DOHH2 (cell line): ENCODE measurements around the gene PAPSS2.

Source experiments
- CTCF ChIP-seq: fragments of 200-600 bp; sonication (generic); IDR thresholded peaks from one replicate; pipeline ENCODE4 v1.5.1; 2014; ENCODE audit warnings: antibody characterized with exemption, mild to moderate bottlenecking, low read depth, low read length; ENCODE audit not compliant: poor library complexity, severe bottlenecking
- EZH2phosphoT487 ChIP-seq: fragments of 200-600 bp; sonication (generic); IDR thresholded peaks from 2 replicates; pipeline ENCODE4 v1.6.1; 2017; ENCODE audit warnings: borderline replicate concordance, mild to moderate bottlenecking, antibody characterized with exemption, low read length, moderate library complexity, mixed read lengths

DNA sequence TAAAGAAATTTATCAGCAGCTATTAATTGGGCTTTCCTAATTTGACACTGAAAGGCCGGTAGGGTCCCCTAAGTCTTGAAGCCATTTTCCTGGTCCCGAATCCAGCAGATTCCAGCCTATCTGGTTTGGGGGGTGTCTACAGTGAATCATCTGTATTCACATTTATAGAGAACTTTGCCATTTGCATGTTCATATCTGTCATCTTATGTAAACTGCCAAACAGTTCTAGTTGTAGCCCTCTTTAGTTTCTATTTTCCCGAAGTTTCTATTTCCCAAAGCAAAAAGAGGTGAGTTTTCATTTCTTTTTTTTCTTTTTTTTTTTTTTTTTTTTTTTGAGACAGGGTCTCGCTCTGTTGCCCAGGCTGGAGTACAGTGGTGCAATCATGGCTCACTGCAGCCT is 47.6 kb downstream of the PAPSS2 start:
- no peak for TF ChIP-seq CTCF
- TF ChIP-seq EZH2phosphoT487 = no peak
